GM12875 (cell line): ENCODE data around the gene ZDHHC3.
"Not testable (repeated sequence)": the region's sequence is repeated elsewhere in the genome, so short reads cannot be mapped to it uniquely, and the experiment has no call there.

ENCODE experiments used
- H3K4me3 ChIP-seq: one replicate; pipeline ENCODE4 v1.5.1; 2011; ENCODE audit warnings: low read depth, low read length, control low read depth
- TF ChIP-seq, protein P1 (sequence below): IDR thresholded peaks from 2 replicates; pipeline ENCODE4 v1.5.1; 2011; ENCODE audit warnings: low read depth, mild to moderate bottlenecking, control low read depth, inconsistent platforms, low read length, moderate library complexity, borderline replicate concordance; ENCODE audit not compliant: insufficient read depth

ZDHHC3 gene

DNA sequence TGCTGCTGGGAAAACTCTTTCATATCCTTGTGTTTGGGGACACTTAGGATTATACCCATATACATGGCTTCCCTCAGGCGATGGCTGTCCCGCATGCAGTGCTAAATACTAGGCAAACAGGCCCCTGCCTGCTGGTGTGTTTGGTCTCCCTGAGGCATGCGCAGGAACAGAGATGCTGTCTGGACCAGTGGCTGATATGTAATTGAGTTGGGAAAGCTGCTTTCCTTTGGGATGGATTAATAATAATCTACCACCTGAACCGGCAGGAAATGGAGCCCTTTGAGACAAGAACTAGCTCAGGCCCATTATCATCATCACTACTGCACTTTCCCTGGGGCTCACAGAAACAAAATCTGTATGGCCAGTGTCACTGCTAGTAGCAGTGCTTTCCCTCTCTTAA lies 18.0 kb downstream of the ZDHHC3 start:
- H3K4me3 ChIP-seq, result no peak overlapping the region
- TF ChIP-seq, protein P1, sequence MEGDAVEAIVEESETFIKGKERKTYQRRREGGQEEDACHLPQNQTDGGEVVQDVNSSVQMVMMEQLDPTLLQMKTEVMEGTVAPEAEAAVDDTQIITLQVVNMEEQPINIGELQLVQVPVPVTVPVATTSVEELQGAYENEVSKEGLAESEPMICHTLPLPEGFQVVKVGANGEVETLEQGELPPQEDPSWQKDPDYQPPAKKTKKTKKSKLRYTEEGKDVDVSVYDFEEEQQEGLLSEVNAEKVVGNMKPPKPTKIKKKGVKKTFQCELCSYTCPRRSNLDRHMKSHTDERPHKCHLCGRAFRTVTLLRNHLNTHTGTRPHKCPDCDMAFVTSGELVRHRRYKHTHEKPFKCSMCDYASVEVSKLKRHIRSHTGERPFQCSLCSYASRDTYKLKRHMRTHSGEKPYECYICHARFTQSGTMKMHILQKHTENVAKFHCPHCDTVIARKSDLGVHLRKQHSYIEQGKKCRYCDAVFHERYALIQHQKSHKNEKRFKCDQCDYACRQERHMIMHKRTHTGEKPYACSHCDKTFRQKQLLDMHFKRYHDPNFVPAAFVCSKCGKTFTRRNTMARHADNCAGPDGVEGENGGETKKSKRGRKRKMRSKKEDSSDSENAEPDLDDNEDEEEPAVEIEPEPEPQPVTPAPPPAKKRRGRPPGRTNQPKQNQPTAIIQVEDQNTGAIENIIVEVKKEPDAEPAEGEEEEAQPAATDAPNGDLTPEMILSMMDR, result no peak

DNA sequence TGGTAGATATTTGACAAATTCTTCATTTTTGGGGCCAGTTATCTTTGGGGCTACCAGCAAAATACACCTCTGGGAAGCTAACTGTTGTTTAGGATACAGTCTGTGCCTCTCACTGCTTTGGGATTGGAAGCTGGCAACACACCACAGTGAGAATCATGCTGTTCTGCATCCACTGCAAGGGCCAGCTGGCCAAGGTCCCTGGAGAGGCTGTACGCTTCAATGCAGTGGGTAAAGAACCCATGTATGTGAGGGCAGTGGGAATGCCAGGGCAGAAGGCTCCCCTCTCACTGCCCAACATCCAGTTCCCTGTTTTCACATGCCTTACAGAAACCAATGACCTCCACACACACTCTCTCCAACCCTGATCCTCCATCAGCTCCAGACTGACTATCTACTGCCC lies 20.1 kb downstream of the ZDHHC3 start:
- H3K4me3 ChIP-seq, result no peak overlapping the region
- TF ChIP-seq, protein P1, result no peak

DNA sequence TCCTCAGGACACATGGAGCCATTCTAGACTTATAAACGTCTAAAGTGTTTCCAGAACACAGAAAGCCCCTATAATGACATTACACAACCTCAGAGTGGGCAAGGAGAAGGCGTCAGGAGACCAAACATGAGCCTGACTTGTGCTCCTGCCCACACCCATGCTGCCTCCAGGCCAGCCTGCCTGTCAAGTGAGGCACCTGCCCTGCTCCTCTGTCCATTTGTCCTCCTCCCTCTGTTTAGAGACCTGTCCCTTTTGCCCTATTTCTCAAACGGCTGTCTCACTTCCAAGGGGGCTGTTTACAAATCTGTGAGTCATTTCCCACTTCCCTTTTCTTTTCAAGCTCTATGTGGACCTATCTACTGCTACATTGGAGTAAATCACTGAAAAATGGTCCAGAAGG lies 21.0 kb downstream of the ZDHHC3 start:
- H3K4me3 ChIP-seq, result no peak overlapping the region
- TF ChIP-seq, protein P1, result no peak

DNA sequence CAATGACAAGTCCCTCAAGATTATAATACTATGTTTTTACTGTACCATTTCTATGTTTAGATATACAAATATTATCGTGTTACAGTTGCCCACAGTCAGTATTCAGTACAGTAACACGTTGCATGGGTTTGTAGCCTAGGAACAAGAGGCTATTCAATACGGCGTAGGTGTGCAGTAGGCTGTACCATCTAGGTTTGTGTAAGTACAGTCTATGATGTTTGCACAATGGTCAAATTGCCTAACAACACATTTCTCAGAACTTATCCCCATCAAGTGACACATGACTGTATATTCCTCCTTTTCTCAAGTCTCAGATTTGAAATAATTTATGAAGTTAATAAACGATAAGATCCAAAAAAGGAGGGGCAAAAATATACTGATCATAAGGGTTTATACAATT lies 21.7 kb downstream of the ZDHHC3 start:
- TF ChIP-seq, protein P1, result no peak

DNA sequence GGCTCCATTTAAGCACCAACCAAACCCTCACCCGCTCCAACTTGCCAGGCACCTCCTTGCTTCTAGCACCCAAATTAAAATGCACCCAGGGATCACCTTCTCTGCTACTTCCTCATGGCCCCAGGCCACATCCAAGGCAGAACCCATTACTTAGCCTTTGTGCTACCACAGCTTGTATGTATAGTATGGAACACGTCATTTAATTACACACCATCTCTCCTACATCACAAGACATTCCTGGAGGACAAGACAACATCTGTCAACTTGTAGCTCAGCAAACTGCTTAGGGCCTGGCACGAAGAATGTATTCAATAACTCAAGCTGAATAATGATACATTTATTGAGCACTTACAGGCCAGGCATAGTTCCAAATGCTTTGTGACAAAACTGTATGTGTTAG lies 23.3 kb downstream of the ZDHHC3 start:
- no peak overlapping the region for H3K4me3 ChIP-seq
- TF ChIP-seq, protein P1, result no peak

More for the DNA sequence above, 21.7 kb downstream of the ZDHHC3 start:
- H3K4me3 ChIP-seq, result no peak overlapping the region

DNA sequence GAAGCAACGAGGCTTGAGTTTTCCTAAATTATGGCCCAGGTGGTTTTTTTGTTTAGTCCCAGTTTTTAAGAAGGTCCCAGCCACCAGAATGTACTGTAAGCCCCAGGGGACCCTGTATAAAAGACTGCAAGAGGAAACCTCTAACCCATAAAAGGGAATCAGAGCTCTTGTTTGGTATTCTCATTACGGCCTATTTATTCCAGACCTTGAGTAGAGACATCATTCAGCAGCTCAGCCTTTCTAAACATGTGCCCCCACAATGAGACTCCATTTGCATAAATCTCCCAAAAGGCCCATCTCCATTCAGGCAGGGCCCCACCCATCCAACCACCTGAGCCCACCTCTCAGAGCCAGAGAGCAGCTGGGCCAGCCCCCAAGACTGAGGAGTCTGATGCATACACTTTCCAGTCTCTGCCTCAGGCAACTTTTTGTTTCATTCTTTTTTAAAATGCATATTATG lies 25.7 kb downstream of the ZDHHC3 start:
- no peak overlapping the region for H3K4me3 ChIP-seq
- TF ChIP-seq, protein P1, result no peak

DNA sequence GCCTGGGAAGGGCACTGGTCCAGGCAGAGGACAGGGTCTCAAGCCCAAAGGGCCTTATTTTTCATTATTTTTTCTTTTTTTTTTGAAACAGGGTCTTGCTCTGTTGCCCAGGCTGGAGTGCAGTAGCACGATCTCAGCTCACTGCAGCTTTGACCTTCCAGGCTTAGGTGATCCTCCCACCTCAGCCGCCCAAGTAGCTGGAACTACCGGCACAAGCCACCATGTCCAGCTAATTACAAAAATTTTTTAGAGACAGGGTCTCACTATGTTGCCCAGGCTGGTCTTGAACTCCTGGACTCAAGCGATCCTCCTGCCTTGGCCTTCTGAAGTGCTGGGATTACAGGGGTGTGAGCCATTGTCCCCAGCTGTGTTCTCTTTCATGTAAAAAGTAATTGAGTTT lies 26.2 kb downstream of the ZDHHC3 start:
- not testable (repeated sequence) for H3K4me3 ChIP-seq

DNA sequence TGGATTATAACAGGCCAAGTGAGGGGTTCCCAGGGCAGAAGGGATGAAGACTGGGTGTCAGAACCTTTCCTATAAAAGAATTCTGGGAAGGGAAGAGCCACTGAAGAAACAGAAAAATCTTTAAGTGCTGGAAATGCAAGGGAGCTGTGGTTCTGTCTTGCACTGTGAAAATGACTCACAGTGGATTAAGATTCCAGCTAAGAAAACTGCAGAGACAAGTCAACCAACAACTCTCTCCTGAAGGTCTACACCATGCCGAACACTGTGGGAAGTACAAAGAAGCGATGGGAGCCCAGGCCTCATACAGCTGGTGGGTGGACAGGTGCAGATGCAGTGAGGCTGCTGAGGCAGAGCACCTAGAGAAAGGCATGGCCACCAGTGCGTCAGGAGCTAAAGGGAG lies 27.7 kb downstream of the ZDHHC3 start:
- H3K4me3 ChIP-seq, result no peak overlapping the region
- TF ChIP-seq, protein P1, result no peak
